Measurements from ENCODE around the gene ERVFRD-1. TPM values are rescaled to one million over a fixed set of nuclear protein-coding genes. Genes with fewer than 3 reads are reported as not detected.
A peak's percentile ranks its signal among the peaks of the same experiment; 100 is the strongest.

ERVFRD-1 gene
- total RNA-seq, 3 donors from 2014 or later = 0.80 TPM; not detected in 2

DNA sequence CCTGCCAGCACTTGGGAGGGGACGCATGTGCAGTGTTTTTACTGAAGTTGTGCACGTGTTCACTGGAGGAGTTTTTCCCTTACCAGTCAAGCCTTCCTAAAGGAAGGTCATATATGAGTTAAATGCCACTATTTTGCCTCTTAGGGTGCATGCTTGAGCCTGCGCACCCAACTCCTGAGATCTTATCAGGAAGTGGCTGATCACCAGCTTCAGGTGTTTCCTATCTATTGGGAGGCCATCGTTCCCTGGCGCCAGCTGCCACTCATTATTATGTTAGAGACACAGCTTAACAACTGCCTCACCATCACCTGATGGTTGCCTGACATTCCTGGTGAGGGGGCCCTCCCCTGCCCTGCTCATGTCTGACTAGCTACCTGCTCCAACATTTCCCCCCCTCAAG lies 8.5 kb downstream of the ERVFRD-1 start:
- no peak for DNase-seq (ENCODE audit: low spot score in 2 of 2)
- H3K27me3 ChIP-seq = no peaks in the 10 kb centered on the region
- H3K36me3 ChIP-seq = no peaks in the 10 kb centered on the region
- TF ChIP-seq, protein P1, sequence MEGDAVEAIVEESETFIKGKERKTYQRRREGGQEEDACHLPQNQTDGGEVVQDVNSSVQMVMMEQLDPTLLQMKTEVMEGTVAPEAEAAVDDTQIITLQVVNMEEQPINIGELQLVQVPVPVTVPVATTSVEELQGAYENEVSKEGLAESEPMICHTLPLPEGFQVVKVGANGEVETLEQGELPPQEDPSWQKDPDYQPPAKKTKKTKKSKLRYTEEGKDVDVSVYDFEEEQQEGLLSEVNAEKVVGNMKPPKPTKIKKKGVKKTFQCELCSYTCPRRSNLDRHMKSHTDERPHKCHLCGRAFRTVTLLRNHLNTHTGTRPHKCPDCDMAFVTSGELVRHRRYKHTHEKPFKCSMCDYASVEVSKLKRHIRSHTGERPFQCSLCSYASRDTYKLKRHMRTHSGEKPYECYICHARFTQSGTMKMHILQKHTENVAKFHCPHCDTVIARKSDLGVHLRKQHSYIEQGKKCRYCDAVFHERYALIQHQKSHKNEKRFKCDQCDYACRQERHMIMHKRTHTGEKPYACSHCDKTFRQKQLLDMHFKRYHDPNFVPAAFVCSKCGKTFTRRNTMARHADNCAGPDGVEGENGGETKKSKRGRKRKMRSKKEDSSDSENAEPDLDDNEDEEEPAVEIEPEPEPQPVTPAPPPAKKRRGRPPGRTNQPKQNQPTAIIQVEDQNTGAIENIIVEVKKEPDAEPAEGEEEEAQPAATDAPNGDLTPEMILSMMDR (IDR thresholded peaks at IDR 0.05) = no peak
- TF ChIP-seq POLR2AphosphoS5 (IDR thresholded peaks at IDR 0.05) = no peak
- TF ChIP-seq POLR2A (IDR thresholded peaks at IDR 0.05) = no peak
- H3K4me3 ChIP-seq = no peak overlapping the region
- intact Hi-C loops (cut with DNase I; ENCODE audit: low total_unique reads) = no loop called here
- H3K27ac ChIP-seq = no peak overlapping the region
- no peaks in the 10 kb centered on the region for H3K9me3 ChIP-seq
- H3K4me1 ChIP-seq = no peaks in the 10 kb centered on the region

DNA sequence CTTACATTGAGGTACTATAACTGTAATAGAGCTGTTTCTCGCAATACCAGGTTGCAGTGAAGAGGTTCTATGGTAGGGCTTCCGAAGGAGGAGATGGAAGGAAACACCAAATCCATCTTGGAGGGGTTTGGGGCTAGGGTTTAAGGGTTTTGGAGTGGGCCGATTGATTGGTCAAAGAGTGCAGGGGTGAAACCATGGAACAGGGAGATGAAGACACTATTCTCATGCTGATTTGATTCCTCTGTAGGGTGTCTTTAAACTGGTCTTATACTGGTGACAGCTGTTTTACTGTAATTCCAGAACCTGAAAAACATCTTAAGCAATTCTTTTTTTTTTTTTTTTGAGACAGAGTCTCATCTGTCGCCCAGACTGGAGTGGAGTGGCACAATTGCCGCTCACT lies 10.1 kb downstream of the ERVFRD-1 start:
- no peaks in the 10 kb centered on the region for H3K4me1 ChIP-seq
- H3K27me3 ChIP-seq = no peaks in the 10 kb centered on the region
- intact Hi-C loops (cut with DNase I; ENCODE audit: low total_unique reads) = no loop called here
- no peak for DNase-seq (ENCODE audit: low spot score in 2 of 2)
- H3K27ac ChIP-seq = no peak overlapping the region
- no peaks in the 10 kb centered on the region for H3K9me3 ChIP-seq
- TF ChIP-seq POLR2A (IDR thresholded peaks at IDR 0.05) (no peak), POLR2AphosphoS5 (IDR thresholded peaks at IDR 0.05) (no peak)
- TF ChIP-seq, protein P1 (IDR thresholded peaks at IDR 0.05) = no peak
- H3K36me3 ChIP-seq = no peaks in the 10 kb centered on the region
- no peak overlapping the region for H3K4me3 ChIP-seq

DNA sequence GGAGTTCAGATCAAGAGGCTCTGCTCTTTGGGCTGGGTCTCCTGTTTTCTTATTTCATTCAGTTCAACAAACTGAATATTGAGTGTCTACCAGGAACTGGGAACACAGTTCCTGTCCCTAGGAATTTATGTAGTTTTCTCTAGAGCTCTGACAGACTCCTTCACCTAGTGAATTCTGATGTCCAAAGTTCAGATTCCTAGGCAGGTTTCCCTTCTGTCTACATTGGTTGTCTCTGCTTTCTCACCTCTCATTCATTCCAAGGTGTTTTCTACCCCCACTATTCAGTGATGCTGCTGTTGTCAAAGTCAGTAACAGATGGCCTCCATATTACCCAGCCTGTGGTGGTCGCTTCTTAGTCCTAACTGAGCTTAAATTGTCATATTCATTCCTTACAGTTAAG lies 13.5 kb downstream of the ERVFRD-1 start:
- H3K27ac ChIP-seq = no peak overlapping the region
- no peaks in the 10 kb centered on the region for H3K9me3 ChIP-seq
- H3K27me3 ChIP-seq = no peaks in the 10 kb centered on the region
- no peaks in the 10 kb centered on the region for H3K36me3 ChIP-seq
- TF ChIP-seq POLR2AphosphoS5 (IDR thresholded peaks at IDR 0.05) = no peak
- TF ChIP-seq, protein P1 (IDR thresholded peaks at IDR 0.05) = no peak
- no peak for TF ChIP-seq POLR2A (IDR thresholded peaks at IDR 0.05)
- H3K4me3 ChIP-seq = no peak overlapping the region
- H3K4me1 ChIP-seq = peaks cover 0 to 4% of the 10 kb centered on the region in 2 donors
- intact Hi-C loops (cut with DNase I; ENCODE audit: low total_unique reads) = no loop called here
- no peak for DNase-seq (ENCODE audit: low spot score in 2 of 2)

DNA sequence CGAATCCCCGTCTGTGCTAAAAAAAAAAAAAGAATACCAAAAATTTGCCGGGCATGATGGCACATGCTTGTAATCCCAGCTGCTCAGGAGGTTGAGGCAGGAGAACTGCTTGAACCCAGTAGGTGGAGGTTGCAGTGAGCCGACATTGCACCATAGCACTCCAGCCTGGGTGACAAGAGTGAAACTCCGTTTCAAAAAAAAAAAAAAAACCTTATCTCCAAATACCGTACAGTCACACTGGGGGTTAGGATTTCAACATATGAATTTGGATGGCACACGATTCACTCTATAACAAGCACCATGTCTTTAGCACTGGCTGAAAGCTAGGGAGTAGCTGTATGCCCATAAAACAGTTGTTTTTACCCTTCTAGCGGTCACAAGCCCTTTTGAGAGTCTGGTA lies 14.0 kb downstream of the ERVFRD-1 start:
- TF ChIP-seq, protein P1 (IDR thresholded peaks at IDR 0.05) = no peak
- no peak for TF ChIP-seq POLR2A (IDR thresholded peaks at IDR 0.05)
- no peak for TF ChIP-seq POLR2AphosphoS5 (IDR thresholded peaks at IDR 0.05)

GRCh38 chr6:11096109-11096508 lies 15.4 kb downstream of the ERVFRD-1 start:
- Histone ChIP-seq H3K27me3 (no peaks in the 10 kb centered on the region), H3K4me1 (peaks cover 0 to 4% of the 10 kb centered on the region in 2 donors), H3K9me3 (no peaks in the 10 kb centered on the region), H3K4me3 (no peak overlapping the region), H3K27ac (no peak overlapping the region), H3K36me3 (no peaks in the 10 kb centered on the region)
- intact Hi-C loops (cut with DNase I; ENCODE audit: low total_unique reads) = no loop called here
- TF ChIP-seq POLR2A (IDR thresholded peaks at IDR 0.05) (no peak), POLR2AphosphoS5 (IDR thresholded peaks at IDR 0.05) (no peak)
- TF ChIP-seq, protein P1 (IDR thresholded peaks at IDR 0.05) = no peak
- peak in 1 of 2 donors; percentile 26 for DNase-seq (ENCODE audit: low spot score in 2 of 2)

More for the DNA sequence above, 14.0 kb downstream of the ERVFRD-1 start:
- H3K4me3 ChIP-seq = no peak overlapping the region
- H3K4me1 ChIP-seq = peaks cover 0 to 4% of the 10 kb centered on the region in 2 donors
- H3K27me3 ChIP-seq = no peaks in the 10 kb centered on the region
- intact Hi-C loops (cut with DNase I; ENCODE audit: low total_unique reads) = no loop called here
- H3K27ac ChIP-seq = no peak overlapping the region
- H3K9me3 ChIP-seq = no peaks in the 10 kb centered on the region
- DNase-seq (ENCODE audit: low spot score in 2 of 2) = no peak
- H3K36me3 ChIP-seq = no peaks in the 10 kb centered on the region
